ENCODE measurements around the gene C10orf53. TPM values are rescaled to one million over a fixed set of nuclear protein-coding genes. Genes with fewer than 3 reads are reported as not detected.

C10orf53 gene
- total RNA-seq, 1 experiment from 2014 or later: not detected

GRCh38 chr10:49662169-49662830, 17.2 kb upstream of the C10orf53 start:
- Mint-ChIP-seq H3K4me3 (ENCODE audit: unreplicated experiment) (no peak overlapping the region), H3K27ac (ENCODE audit: low read depth, unreplicated experiment) (no peak overlapping the region), H3K4me1 (ENCODE audit: insufficient read depth, unreplicated experiment) (peaks cover 5% of the 10 kb centered on the region), H3K27me3 (ENCODE audit: insufficient read depth, unreplicated experiment) (no peaks in the 10 kb centered on the region), H3K36me3 (ENCODE audit: insufficient read depth, unreplicated experiment) (no peaks in the 10 kb centered on the region), H3K9me3 (ENCODE audit: unreplicated experiment) (peaks cover 10% of the 10 kb centered on the region)
- no peak for DNase-seq (ENCODE audit: unreplicated experiment)
- TF ChIP-seq CTCF (IDR thresholded peaks at IDR 0.05; ENCODE audit: unreplicated experiment): no peak
- POLR2A ChIA-PET: no interaction called here
- intact Hi-C loops (cut with micrococcal nuclease): no loop called here
- CTCF ChIA-PET: interaction anchor here (1.1 kb wide), 1 partner anchor 67 kb away, joined by 3 read pairs; no protein-coding TSS in a partner anchor
- BruUV-seq (replicated peaks): no TSS peak

GRCh38 chr10:49663596-49663995, 15.9 kb upstream of the C10orf53 start:
- no peak overlapping the region for H3K27ac Mint-ChIP-seq (ENCODE audit: low read depth, unreplicated experiment)
- peaks cover 8% of the 10 kb centered on the region for H3K9me3 Mint-ChIP-seq (ENCODE audit: unreplicated experiment)
- no peaks in the 10 kb centered on the region for H3K27me3 Mint-ChIP-seq (ENCODE audit: insufficient read depth, unreplicated experiment)
- CTCF ChIA-PET: no interaction called here
- intact Hi-C loops (cut with micrococcal nuclease): no loop called here
- peaks cover 5% of the 10 kb centered on the region for H3K4me1 Mint-ChIP-seq (ENCODE audit: insufficient read depth, unreplicated experiment)
- no peaks in the 10 kb centered on the region for H3K36me3 Mint-ChIP-seq (ENCODE audit: insufficient read depth, unreplicated experiment)
- POLR2A ChIA-PET: no interaction called here
- DNase-seq (ENCODE audit: unreplicated experiment): no peak
- no TSS peak for BruUV-seq (replicated peaks)
- TF ChIP-seq CTCF (IDR thresholded peaks at IDR 0.05; ENCODE audit: unreplicated experiment): no peak
- no peak overlapping the region for H3K4me3 Mint-ChIP-seq (ENCODE audit: unreplicated experiment)

GRCh38 chr10:49664006-49664841, 15.2 kb upstream of the C10orf53 start:
- no peak for TF ChIP-seq CTCF (IDR thresholded peaks at IDR 0.05; ENCODE audit: unreplicated experiment)
- intact Hi-C loops (cut with micrococcal nuclease): no loop called here
- H3K27ac Mint-ChIP-seq (ENCODE audit: low read depth, unreplicated experiment): no peak overlapping the region
- H3K27me3 Mint-ChIP-seq (ENCODE audit: insufficient read depth, unreplicated experiment): no peaks in the 10 kb centered on the region
- ChIA-PET POLR2A (no interaction called here), CTCF (no interaction called here)
- H3K4me1 Mint-ChIP-seq (ENCODE audit: insufficient read depth, unreplicated experiment): peaks cover 5% of the 10 kb centered on the region
- BruUV-seq (replicated peaks): no TSS peak
- H3K4me3 Mint-ChIP-seq (ENCODE audit: unreplicated experiment): no peak overlapping the region
- no peaks in the 10 kb centered on the region for H3K36me3 Mint-ChIP-seq (ENCODE audit: insufficient read depth, unreplicated experiment)
- H3K9me3 Mint-ChIP-seq (ENCODE audit: unreplicated experiment): peaks cover 2% of the 10 kb centered on the region
- DNase-seq (ENCODE audit: unreplicated experiment): no peak

- H3K36me3 Mint-ChIP-seq (ENCODE audit: insufficient read depth, unreplicated experiment): no peaks in the 10 kb centered on the region
- intact Hi-C loops (cut with micrococcal nuclease): no loop called here
- ChIA-PET CTCF (no interaction called here), POLR2A (no interaction called here)
- BruUV-seq (replicated peaks): no TSS peak
- no peaks in the 10 kb centered on the region for H3K9me3 Mint-ChIP-seq (ENCODE audit: unreplicated experiment)
- H3K4me1 Mint-ChIP-seq (ENCODE audit: insufficient read depth, unreplicated experiment): peaks cover 5% of the 10 kb centered on the region
- TF ChIP-seq CTCF (IDR thresholded peaks at IDR 0.05; ENCODE audit: unreplicated experiment): no peak
- no peak overlapping the region for H3K4me3 Mint-ChIP-seq (ENCODE audit: unreplicated experiment)
- H3K27me3 Mint-ChIP-seq (ENCODE audit: insufficient read depth, unreplicated experiment): no peaks in the 10 kb centered on the region
- no peak overlapping the region for H3K27ac Mint-ChIP-seq (ENCODE audit: low read depth, unreplicated experiment)
- DNase-seq (ENCODE audit: unreplicated experiment): no peak
Measured at GRCh38 chr10:49664842-49665355, 14.6 kb upstream of the C10orf53 start.

Measured in MCF 10A (cell line).